H1 (cell line): ENCODE measurements around the gene TRIM67. TPM values are rescaled to one million over a fixed set of nuclear protein-coding genes. Genes with fewer than 3 reads are reported as not detected.

Source experiments
- CTCF ChIA-PET: fragments of 300-600 bp; sonication (Branson Sonifier 250); formaldehyde crosslinking; loops from one replicate; lab custom pipeline; 2021; ENCODE audit not compliant: partially characterized antibody; lab: Charles Lee
- POLR2A ChIA-PET: fragments of 300-600 bp; sonication (Branson Sonifier 250); formaldehyde crosslinking; loops from one replicate; lab custom pipeline; 2021; ENCODE audit warnings: inconsistent platforms; ENCODE audit not compliant: partially characterized antibody; lab: Charles Lee
- DNase-seq, 2 experiments: peaks; one replicate each; pipeline versions ENCODE4 v3.0.0 to v3.0.0-alpha.2; 2010 to 2022; ENCODE audit warnings: low spot score in 2 of 2, low read depth in 1 of 2, mixed read lengths in 1 of 2
- FAIRE-seq: peaks from 2 replicates; lab custom pipeline; 2011; peaks lifted over from hg19 to GRCh38; lab: Jason Lieb, UNC
- H2AFZ ChIP-seq: 2 replicates; pipeline ENCODE4 v1.8.1; 2012; ENCODE audit warnings: low read length, inconsistent platforms
- H2AK5ac ChIP-seq: 2 replicates; pipeline ENCODE4 v1.6.1; 2013; ENCODE audit warnings: low read depth, low read length
- H2BK120ac ChIP-seq: replicated peaks from 2 replicates; pipeline ENCODE3; 2013; ENCODE audit warnings: low read depth, low read length, inconsistent platforms
- H2BK12ac ChIP-seq: 2 replicates; pipeline ENCODE4 v1.6.1; 2013; ENCODE audit warnings: low read depth, low read length
- H2BK15ac ChIP-seq: 2 replicates; pipeline ENCODE4 v1.6.1; 2013; ENCODE audit warnings: low read length
- H2BK20ac ChIP-seq: 2 replicates; pipeline ENCODE4 v1.6.1; 2013; ENCODE audit warnings: low read length
- H2BK5ac ChIP-seq: 2 replicates; pipeline ENCODE4 v1.6.1; 2013; ENCODE audit warnings: low read depth, low read length
- H3K14ac ChIP-seq: 2 replicates; pipeline ENCODE4 v1.6.1; 2013; ENCODE audit warnings: inconsistent platforms; ENCODE audit not compliant: insufficient read length
- H3K18ac ChIP-seq: 2 replicates; pipeline ENCODE4 v1.6.1; 2013; ENCODE audit warnings: low read length; ENCODE audit errors: extremely low read depth
- H3K23ac ChIP-seq: 2 replicates; pipeline ENCODE4 v1.6.1; 2013; ENCODE audit warnings: inconsistent platforms; ENCODE audit not compliant: insufficient read length
- H3K23me2 ChIP-seq: 2 replicates; pipeline ENCODE4 v1.6.1; 2013; ENCODE audit warnings: low read depth, low read length
- H3K27ac ChIP-seq: 2 replicates; pipeline ENCODE4 v1.6.1; 2011; ENCODE audit warnings: low read depth, low read length, inconsistent platforms
- H3K27me3 ChIP-seq, 4 experiments: replicated peaks in 1 of 4; 1 replicate in 1 of 4; 2 replicates in 3 of 4; pipeline versions ENCODE4 v1.6.1 to v1.8.1; 2011 to 2013; ENCODE audit warnings: low read length in 3 of 4, mild to moderate bottlenecking in 3 of 4, inconsistent platforms in 2 of 4, mixed read lengths in 2 of 4, moderate library complexity in 1 of 4; ENCODE audit not compliant: control insufficient read depth in 3 of 4, insufficient read depth in 3 of 4; ENCODE audit errors: extremely low read depth in 1 of 4
- H3K36me3 ChIP-seq, 4 experiments: 2 replicates each; pipeline versions ENCODE4 v1.6.1 to v1.8.1; 2011 to 2013; ENCODE audit warnings: mild to moderate bottlenecking in 4 of 4, low read length in 3 of 4, moderate library complexity in 2 of 4, control low read depth in 1 of 4, inconsistent platforms in 1 of 4; ENCODE audit not compliant: insufficient read depth in 4 of 4, control insufficient read depth in 2 of 4
- H3K4ac ChIP-seq: replicated peaks from 2 replicates; pipeline ENCODE3; 2013; ENCODE audit warnings: low read length, low read depth, mixed read lengths, inconsistent platforms; ENCODE audit not compliant: insufficient read length
- H3K4me1 ChIP-seq, 4 experiments: replicated peaks in 1 of 4; 1 replicate in 1 of 4; 2 replicates in 3 of 4; pipeline versions ENCODE4 v1.6.1 to v1.8.1; 2011 to 2013; ENCODE audit warnings: low read length in 3 of 4, inconsistent platforms in 2 of 4, mixed read lengths in 1 of 4; ENCODE audit not compliant: insufficient read depth in 4 of 4, control insufficient read depth in 3 of 4
- H3K4me2 ChIP-seq, 2 experiments: 2 replicates each; pipeline versions ENCODE4 v1.6.1 to v1.8.1; 2011 to 2013; ENCODE audit warnings: low read depth in 2 of 2, low read length in 2 of 2, control low read depth in 1 of 2, inconsistent platforms in 1 of 2, mild to moderate bottlenecking in 1 of 2; ENCODE audit not compliant: insufficient read depth in 1 of 2
- H3K4me3 ChIP-seq, 4 experiments: fragments of 200-600, 300-600 bp in 1 of 4; sonication (generic), shearing (Covaris generic), sonication (Bioruptor Twin) in 1 of 4; 2 replicates each; pipeline versions ENCODE4 v1.5.1 to v1.8.1; 2011 to 2016; ENCODE audit warnings: low read length in 4 of 4, low read depth in 3 of 4, control low read depth in 2 of 4, inconsistent platforms in 2 of 4, mild to moderate bottlenecking in 2 of 4, mixed read lengths in 1 of 4, moderate library complexity in 1 of 4; ENCODE audit not compliant: insufficient read depth in 2 of 4; ENCODE audit errors: extremely low read depth in 1 of 4
- H3K56ac ChIP-seq: replicated peaks from 2 replicates; pipeline ENCODE3; 2013; ENCODE audit warnings: low read depth, mild to moderate bottlenecking, mixed read lengths, low read length, inconsistent platforms; ENCODE audit not compliant: insufficient read length
- H3K79me1 ChIP-seq: 2 replicates; pipeline ENCODE4 v1.6.1; 2013; ENCODE audit warnings: low read depth, low read length, control low read depth
- H3K79me2 ChIP-seq, 2 experiments: 2 replicates each; pipeline versions ENCODE4 v1.6.1 to v1.8.1; 2012 to 2013; ENCODE audit warnings: low read length in 2 of 2, mild to moderate bottlenecking in 2 of 2, inconsistent platforms in 1 of 2; ENCODE audit not compliant: insufficient read depth in 2 of 2, control insufficient read depth in 1 of 2
- H3K9ac ChIP-seq, 4 experiments: replicated peaks in 1 of 4; 1 replicate in 1 of 4; 2 replicates in 3 of 4; pipeline versions ENCODE4 v1.6.1 to v1.8.1; 2011 to 2013; ENCODE audit warnings: low read depth in 3 of 4, low read length in 3 of 4, control low read depth in 2 of 4, mild to moderate bottlenecking in 2 of 4, moderate library complexity in 2 of 4, inconsistent platforms in 1 of 4; ENCODE audit errors: extremely low read depth in 1 of 4
- H3K9me3 ChIP-seq, 2 experiments: 2 replicates each; pipeline versions ENCODE4 v1.6.1 to v1.8.1; 2012 to 2013; ENCODE audit warnings: mild to moderate bottlenecking in 2 of 2, moderate library complexity in 2 of 2, control low read depth in 1 of 2, inconsistent platforms in 1 of 2, low read depth in 1 of 2, low read length in 1 of 2, mixed read lengths in 1 of 2; ENCODE audit not compliant: insufficient read depth in 2 of 2
- H4K20me1 ChIP-seq, 2 experiments: replicated peaks in 1 of 2; 2 replicates each; pipeline versions ENCODE3 to v1.8.1; 2011 to 2013; ENCODE audit warnings: inconsistent platforms in 2 of 2, low read length in 2 of 2, mild to moderate bottlenecking in 1 of 2; ENCODE audit not compliant: insufficient read depth in 2 of 2, control insufficient read depth in 1 of 2
- H4K5ac ChIP-seq: 2 replicates; pipeline ENCODE4 v1.6.1; 2013; ENCODE audit warnings: low read length, low read depth, mixed read lengths, inconsistent platforms; ENCODE audit not compliant: insufficient read length
- H4K8ac ChIP-seq: 2 replicates; pipeline ENCODE4 v1.8.0; 2013; ENCODE audit warnings: mild to moderate bottlenecking, moderate library complexity, low read length, inconsistent platforms; ENCODE audit not compliant: insufficient read depth; ENCODE audit errors: extremely low read depth
- H4K91ac ChIP-seq: replicated peaks from 2 replicates; pipeline ENCODE3; 2013; ENCODE audit warnings: low read length, mixed read lengths, inconsistent platforms; ENCODE audit not compliant: insufficient read length
- CREB1 ChIP-seq: IDR thresholded peaks from 2 replicates; pipeline ENCODE4 v1.6.1; 2012; ENCODE audit warnings: inconsistent platforms
- EZH2 ChIP-seq: fragments of 200-600 bp; sonication (generic); IDR thresholded peaks from 2 replicates; pipeline ENCODE4 v1.7.1; 2012; ENCODE audit warnings: low read depth, mild to moderate bottlenecking, moderate library complexity, low read length, inconsistent platforms; ENCODE audit not compliant: severe bottlenecking
- FOSL1 ChIP-seq: IDR thresholded peaks from 2 replicates; pipeline ENCODE4 v1.6.1; 2011; ENCODE audit warnings: mild to moderate bottlenecking, low read depth, low read length, moderate library complexity; ENCODE audit not compliant: insufficient read depth
- JUND ChIP-seq: IDR thresholded peaks from 2 replicates; pipeline ENCODE4 v1.6.1; 2011; ENCODE audit warnings: mild to moderate bottlenecking, improper control_type of control experiment, low read length
- RFX5 ChIP-seq: IDR thresholded peaks from 2 replicates; pipeline ENCODE4 v1.6.1; 2011; ENCODE audit warnings: low read depth, low read length, improper control_type of control experiment, borderline replicate concordance
- SIN3A ChIP-seq, 2 experiments: IDR thresholded peaks in 1 of 2; conservative IDR thresholded peaks in 1 of 2; 2 replicates each; pipeline ENCODE4 v1.6.1; 2011 to 2012; ENCODE audit warnings: low read length in 2 of 2, improper control_type of control experiment in 1 of 2, low read depth in 1 of 2, mild to moderate bottlenecking in 1 of 2
- SIRT6 ChIP-seq: IDR thresholded peaks from one replicate; pipeline ENCODE4 v1.7.1; 2012; ENCODE audit warnings: low read length, inconsistent platforms
- SIX5 ChIP-seq: IDR thresholded peaks from 2 replicates; pipeline ENCODE4 v1.6.1; 2011; ENCODE audit warnings: mild to moderate bottlenecking, low read depth, low read length
- SUZ12 ChIP-seq: fragments of 200-600 bp; sonication (generic); IDR thresholded peaks from 2 replicates; pipeline ENCODE4 v1.6.1; 2012; ENCODE audit warnings: mild to moderate bottlenecking, inconsistent platforms, low read length, moderate library complexity, mixed read lengths
- WGBS, 2 experiments: shearing (Covaris generic) in 1 of 2; methylation state at CpG; one replicate each; pipeline versions ENCODE4 v1.1.6 to v1.1.7; 2013 to 2015; ENCODE audit warnings: low lambda C conversion rate in 2 of 2, mixed read lengths in 2 of 2, inconsistent platforms in 1 of 2, low coverage in 1 of 2, missing lambda C conversion rate in 1 of 2; ENCODE audit not compliant: insufficient replicate concordance in 2 of 2, insufficient coverage in 1 of 2, insufficient read length in 1 of 2; ENCODE audit errors: extremely low coverage in 1 of 2, missing lambda C conversion rate in 1 of 2; 5-methylcytosine and 5-hydroxymethylcytosine counted together
- polyA plus RNA-seq, 7 experiments: library from polyadenylated mRNA; depleted of rRNA in 3 of 7; stranded (reverse) in 5 of 7; unstranded in 2 of 7; fragments of >200 nt in 5 of 7; fragments of 200-250 nt in 2 of 7; gene quantifications; 1 replicate in 5 of 7; 2 replicates in 1 of 7; 4 replicates in 1 of 7; pipeline versions ENCODE4 v1.2.1 to v1.2.3, GENCODE V29; 2011 to 2013; ENCODE audit warnings: missing spikeins in 2 of 7, mixed read lengths in 2 of 7
- total RNA-seq: library from RNA; stranded (reverse); fragmentation: NEBNext Ultra II Directional; extraction: Animal tissue kit (Norgen Biotek cat#: 25700); gene quantifications from 2 replicates; pipeline ENCODE4 v1.2.1, GENCODE V29; 2021
- TF ChIP-seq, protein P1 (sequence below): IDR thresholded peaks from 2 replicates; pipeline ENCODE4 v1.6.1; 2012; ENCODE audit warnings: inconsistent platforms
- TF ChIP-seq, protein P2 (sequence below): IDR thresholded peaks from 2 replicates; pipeline ENCODE4 v1.6.1; 2012; ENCODE audit warnings: low read length, inconsistent platforms
- TF ChIP-seq, protein P3 (sequence below): IDR thresholded peaks from 2 replicates; pipeline ENCODE4 v1.6.1; 2011; ENCODE audit warnings: low read depth, mild to moderate bottlenecking, low read length; ENCODE audit not compliant: insufficient read depth

Gene TRIM67
- total and polyA plus RNA-seq, 2 of the 8 experiments (the other 6 are each of a cell fraction or from before 2014, with no cell fraction given): under 0.01 TPM; not detected in 1

DNA sequence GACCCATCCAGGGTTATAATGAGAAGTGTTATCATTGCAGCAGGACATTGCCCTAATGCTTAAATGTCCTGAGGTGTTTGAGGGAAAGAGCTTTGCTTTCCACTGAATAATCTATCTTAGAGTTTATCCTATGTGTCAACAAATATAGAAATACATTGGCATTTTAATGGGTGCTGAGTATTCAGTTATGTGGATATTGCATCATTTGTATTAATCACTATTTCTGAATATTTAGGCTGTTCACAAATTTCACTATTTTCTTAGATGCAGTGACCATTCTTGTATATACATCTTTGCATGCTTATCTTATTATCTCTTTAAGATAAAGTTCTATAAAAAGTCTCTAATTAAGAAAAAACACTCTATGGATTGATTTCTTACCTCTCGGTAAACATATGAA is 18.2 kb downstream of the TRIM67 start:
- ChIA-PET CTCF (no interaction called here), POLR2A (no interaction called here)
- Histone ChIP-seq H2AK5ac (no peak overlapping the region), H3K27ac (no peak overlapping the region), H3K79me1 (no peaks in the 10 kb centered on the region), H2BK5ac (no peak overlapping the region), H3K18ac (no peak overlapping the region), H3K9me3 (no peaks in the 10 kb centered on the region), H2BK20ac (no peak overlapping the region), H4K91ac (no peak overlapping the region), H3K4me1 (peaks cover 0 to 11% (median 8%) of the 10 kb centered on the region in 4 experiments; a peak in 5 of 7 replicates), H2AFZ (no peak overlapping the region), H2BK15ac (no peak overlapping the region), H3K27me3 (peaks cover 0 to 10% (median 2%) of the 10 kb centered on the region in 4 experiments; a peak in 3 of 7 replicates), H3K36me3 (no peaks in the 10 kb centered on the region), H4K8ac (no peak overlapping the region), H3K23ac (no peak overlapping the region), H3K23me2 (no peaks in the 10 kb centered on the region), H3K14ac (no peak overlapping the region), H2BK12ac (no peak overlapping the region), H3K9ac (no peak overlapping the region), H3K4ac (no peak overlapping the region), H4K5ac (no peak overlapping the region), H2BK120ac (no peak overlapping the region), H3K79me2 (no peaks in the 10 kb centered on the region), H3K56ac (no peak overlapping the region), H3K4me3 (no peak overlapping the region), H4K20me1 (no peaks in the 10 kb centered on the region), H3K4me2 (no peak overlapping the region)
- FAIRE-seq: no peak
- 94% methylated on average over 1 of the region's 1 CpG; no CpG with 5 or more reads in 1 of the 2 experiments for WGBS, 2 experiments
- no peak for DNase-seq
- TF ChIP-seq, protein P1, sequence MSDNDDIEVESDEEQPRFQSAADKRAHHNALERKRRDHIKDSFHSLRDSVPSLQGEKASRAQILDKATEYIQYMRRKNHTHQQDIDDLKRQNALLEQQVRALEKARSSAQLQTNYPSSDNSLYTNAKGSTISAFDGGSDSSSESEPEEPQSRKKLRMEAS: no peak
- TF ChIP-seq SIRT6: no peak
- no peak for TF ChIP-seq SIN3A (conservative IDR thresholded peaks at IDR 0.05 in 1 of 2, IDR thresholded peaks at IDR 0.05 in 1 of 2; ENCODE audit: low read depth in 1 of 2, low read length in 2 of 2)
- TF ChIP-seq JUND: no peak
- no peak for TF ChIP-seq FOSL1
- TF ChIP-seq, protein P2, sequence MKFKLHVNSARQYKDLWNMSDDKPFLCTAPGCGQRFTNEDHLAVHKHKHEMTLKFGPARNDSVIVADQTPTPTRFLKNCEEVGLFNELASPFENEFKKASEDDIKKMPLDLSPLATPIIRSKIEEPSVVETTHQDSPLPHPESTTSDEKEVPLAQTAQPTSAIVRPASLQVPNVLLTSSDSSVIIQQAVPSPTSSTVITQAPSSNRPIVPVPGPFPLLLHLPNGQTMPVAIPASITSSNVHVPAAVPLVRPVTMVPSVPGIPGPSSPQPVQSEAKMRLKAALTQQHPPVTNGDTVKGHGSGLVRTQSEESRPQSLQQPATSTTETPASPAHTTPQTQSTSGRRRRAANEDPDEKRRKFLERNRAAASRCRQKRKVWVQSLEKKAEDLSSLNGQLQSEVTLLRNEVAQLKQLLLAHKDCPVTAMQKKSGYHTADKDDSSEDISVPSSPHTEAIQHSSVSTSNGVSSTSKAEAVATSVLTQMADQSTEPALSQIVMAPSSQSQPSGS: no peak
- TF ChIP-seq RFX5: no peak
- no peak for TF ChIP-seq CREB1
- no peak for TF ChIP-seq SIX5
- no peak for TF ChIP-seq SUZ12
- TF ChIP-seq, protein P3, sequence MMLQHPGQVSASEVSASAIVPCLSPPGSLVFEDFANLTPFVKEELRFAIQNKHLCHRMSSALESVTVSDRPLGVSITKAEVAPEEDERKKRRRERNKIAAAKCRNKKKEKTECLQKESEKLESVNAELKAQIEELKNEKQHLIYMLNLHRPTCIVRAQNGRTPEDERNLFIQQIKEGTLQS: no peak
- no peak for TF ChIP-seq EZH2
